ENCODE measurements around the gene JAK2. TPM values are rescaled to one million over a fixed set of nuclear protein-coding genes. Genes with fewer than 3 reads are reported as not detected.
"Not testable (repeated sequence)": the region's sequence is repeated elsewhere in the genome, so short reads cannot be mapped to it uniquely, and the experiment has no call there.

Gene JAK2
- total RNA-seq, 1 donor from 2014 or later = 15.8 TPM

- peaks cover 3% of the 10 kb centered on the region for H3K36me3 Mint-ChIP-seq (ENCODE audit: low read depth)
- peaks cover 6% of the 10 kb centered on the region for H3K9me3 Mint-ChIP-seq (ENCODE audit: low read depth)
- no peak for DNase-seq (ENCODE audit: low spot score)
- TF ChIP-seq, protein P1, sequence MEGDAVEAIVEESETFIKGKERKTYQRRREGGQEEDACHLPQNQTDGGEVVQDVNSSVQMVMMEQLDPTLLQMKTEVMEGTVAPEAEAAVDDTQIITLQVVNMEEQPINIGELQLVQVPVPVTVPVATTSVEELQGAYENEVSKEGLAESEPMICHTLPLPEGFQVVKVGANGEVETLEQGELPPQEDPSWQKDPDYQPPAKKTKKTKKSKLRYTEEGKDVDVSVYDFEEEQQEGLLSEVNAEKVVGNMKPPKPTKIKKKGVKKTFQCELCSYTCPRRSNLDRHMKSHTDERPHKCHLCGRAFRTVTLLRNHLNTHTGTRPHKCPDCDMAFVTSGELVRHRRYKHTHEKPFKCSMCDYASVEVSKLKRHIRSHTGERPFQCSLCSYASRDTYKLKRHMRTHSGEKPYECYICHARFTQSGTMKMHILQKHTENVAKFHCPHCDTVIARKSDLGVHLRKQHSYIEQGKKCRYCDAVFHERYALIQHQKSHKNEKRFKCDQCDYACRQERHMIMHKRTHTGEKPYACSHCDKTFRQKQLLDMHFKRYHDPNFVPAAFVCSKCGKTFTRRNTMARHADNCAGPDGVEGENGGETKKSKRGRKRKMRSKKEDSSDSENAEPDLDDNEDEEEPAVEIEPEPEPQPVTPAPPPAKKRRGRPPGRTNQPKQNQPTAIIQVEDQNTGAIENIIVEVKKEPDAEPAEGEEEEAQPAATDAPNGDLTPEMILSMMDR (IDR thresholded peaks at IDR 0.05) = no peak
- no peak overlapping the region for H3K4me3 Mint-ChIP-seq (ENCODE audit: unreplicated experiment)
- H3K27me3 Mint-ChIP-seq (ENCODE audit: low read depth) = no peaks in the 10 kb centered on the region
- no peak overlapping the region for H3K27ac Mint-ChIP-seq (ENCODE audit: unreplicated experiment)
- H3K4me1 Mint-ChIP-seq (ENCODE audit: low read depth) = no peaks in the 10 kb centered on the region
Observed at GRCh38 chr9:5095795-5096194, 110.7 kb downstream of the JAK2 start.

DNA sequence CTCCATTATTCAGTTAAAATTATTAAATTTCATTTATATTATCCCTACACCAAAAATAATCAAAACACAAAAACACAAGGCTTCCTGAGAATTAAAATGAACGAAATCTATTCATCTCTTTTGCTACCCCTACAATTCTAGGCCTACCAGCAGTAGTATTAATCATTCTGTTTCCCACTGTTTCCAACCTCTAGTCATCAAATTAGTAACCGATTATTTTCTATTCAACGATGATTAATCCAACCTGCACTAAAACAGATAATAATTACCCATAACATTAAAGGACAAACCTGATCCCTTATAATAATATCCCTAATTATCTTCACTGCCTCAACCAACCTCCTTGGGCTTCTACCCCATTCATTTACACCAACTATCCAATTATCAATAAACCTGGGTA, 114.4 kb downstream of the JAK2 start:
- Mint-ChIP-seq H3K4me1 (ENCODE audit: low read depth) (no peaks in the 10 kb centered on the region), H3K27ac (ENCODE audit: unreplicated experiment) (no peak overlapping the region), H3K4me3 (ENCODE audit: unreplicated experiment) (no peak overlapping the region), H3K36me3 (ENCODE audit: low read depth) (peaks cover 27% of the 10 kb centered on the region), H3K9me3 (ENCODE audit: low read depth) (peaks cover 24% of the 10 kb centered on the region), H3K27me3 (ENCODE audit: low read depth) (no peaks in the 10 kb centered on the region)
- TF ChIP-seq, protein P1 (IDR thresholded peaks at IDR 0.05) = no peak
- DNase-seq (ENCODE audit: low spot score) = no peak

GRCh38 chr9:5101127-5101526, 116.1 kb downstream of the JAK2 start:
- DNase-seq (ENCODE audit: low spot score); H3K27me3 Mint-ChIP-seq (ENCODE audit: low read depth); H3K4me1 Mint-ChIP-seq (ENCODE audit: low read depth); H3K27ac Mint-ChIP-seq (ENCODE audit: unreplicated experiment); H3K4me3 Mint-ChIP-seq (ENCODE audit: unreplicated experiment): not testable (repeated sequence)
- Mint-ChIP-seq H3K36me3 (ENCODE audit: low read depth) (peaks cover 27% of the 10 kb centered on the region), H3K9me3 (ENCODE audit: low read depth) (peaks cover 35% of the 10 kb centered on the region)

DNA sequence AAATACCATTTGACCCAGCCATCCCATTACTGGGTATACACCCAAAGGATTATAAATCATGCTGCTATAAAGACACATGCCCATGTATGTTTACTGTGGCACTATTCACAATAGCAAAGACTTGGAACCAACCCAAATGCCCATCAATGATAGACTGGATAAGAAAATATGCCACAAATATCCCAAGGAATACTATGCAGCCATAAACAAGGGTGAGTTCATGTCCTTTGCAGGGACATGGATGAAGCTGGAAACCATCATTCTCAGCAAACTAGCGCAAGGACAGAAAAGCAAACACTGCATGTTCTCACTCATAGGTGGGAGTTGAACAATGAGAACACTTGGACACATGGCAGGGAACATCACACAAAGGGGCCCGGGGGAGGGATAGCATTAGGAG, 121.4 kb downstream of the JAK2 start:
- Mint-ChIP-seq H3K36me3 (ENCODE audit: low read depth) (peaks cover 21% of the 10 kb centered on the region), H3K9me3 (ENCODE audit: low read depth) (peaks cover 28% of the 10 kb centered on the region)
- not testable (repeated sequence) for DNase-seq (ENCODE audit: low spot score); H3K4me3 Mint-ChIP-seq (ENCODE audit: unreplicated experiment); H3K27ac Mint-ChIP-seq (ENCODE audit: unreplicated experiment); H3K4me1 Mint-ChIP-seq (ENCODE audit: low read depth); H3K27me3 Mint-ChIP-seq (ENCODE audit: low read depth)

- H3K4me3 Mint-ChIP-seq (ENCODE audit: unreplicated experiment) = no peak overlapping the region
- no peaks in the 10 kb centered on the region for H3K4me1 Mint-ChIP-seq (ENCODE audit: low read depth)
- no peaks in the 10 kb centered on the region for H3K27me3 Mint-ChIP-seq (ENCODE audit: low read depth)
- H3K9me3 Mint-ChIP-seq (ENCODE audit: low read depth) = peaks cover 8% of the 10 kb centered on the region
- no peak overlapping the region for H3K27ac Mint-ChIP-seq (ENCODE audit: unreplicated experiment)
- TF ChIP-seq, protein P1 (IDR thresholded peaks at IDR 0.05) = no peak
- peaks cover 20% of the 10 kb centered on the region for H3K36me3 Mint-ChIP-seq (ENCODE audit: low read depth)
- peak; percentile 95 for DNase-seq (ENCODE audit: low spot score)
Observed at GRCh38 chr9:5110867-5111681, 126.0 kb downstream of the JAK2 start.

DNA sequence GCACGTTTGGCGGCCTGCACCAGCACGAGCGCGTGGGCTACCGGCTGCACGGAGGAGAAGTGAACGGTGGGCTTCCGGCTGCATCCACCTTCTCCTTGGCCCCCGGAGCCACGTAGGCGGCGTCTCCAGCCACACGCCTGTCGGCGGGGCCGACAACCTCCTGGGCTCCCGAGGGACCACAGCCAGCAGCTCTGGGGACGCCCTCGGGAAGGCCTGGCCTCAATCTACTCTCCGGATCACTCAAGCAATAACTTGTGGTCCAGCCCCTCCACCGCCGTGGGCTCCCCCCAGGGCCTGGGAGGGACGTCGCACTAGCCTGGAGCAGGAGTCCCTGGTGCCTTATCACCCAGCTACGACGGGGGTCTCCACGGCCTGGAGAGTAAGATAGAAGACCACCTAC, 126.6 kb downstream of the JAK2 start:
- peaks cover 20% of the 10 kb centered on the region for H3K36me3 Mint-ChIP-seq (ENCODE audit: low read depth)

More for the DNA sequence above, 126.6 kb downstream of the JAK2 start:
- Mint-ChIP-seq H3K4me1 (ENCODE audit: low read depth) (no peaks in the 10 kb centered on the region), H3K27me3 (ENCODE audit: low read depth) (no peaks in the 10 kb centered on the region), H3K4me3 (ENCODE audit: unreplicated experiment) (no peak overlapping the region), H3K27ac (ENCODE audit: unreplicated experiment) (no peak overlapping the region), H3K9me3 (ENCODE audit: low read depth) (peaks cover 8% of the 10 kb centered on the region)
- no peak for DNase-seq (ENCODE audit: low spot score)
- TF ChIP-seq, protein P1 (IDR thresholded peaks at IDR 0.05) = no peak
